H9 (cell line): ENCODE results near the gene RNF220. TPM values are rescaled to one million over a fixed set of nuclear protein-coding genes. Genes with fewer than 3 reads are reported as not detected.

Experiments
- DNase-seq: peaks from one replicate; pipeline ENCODE4 v3.0.0-alpha.2; 2017
- H2AFZ ChIP-seq: one replicate; pipeline ENCODE4 v1.6.1; 2013; ENCODE audit warnings: mild to moderate bottlenecking, low read length, control low read depth, moderate library complexity
- H2AK5ac ChIP-seq: 2 replicates; pipeline ENCODE4 v1.6.1; 2013; ENCODE audit warnings: low read length, control low read depth, mixed read lengths; ENCODE audit not compliant: insufficient read length
- H2BK120ac ChIP-seq: one replicate; pipeline ENCODE4 v1.6.1; 2013; ENCODE audit warnings: low read depth, mild to moderate bottlenecking, low read length, control low read depth, inconsistent platforms; ENCODE audit not compliant: poor library complexity, severe bottlenecking
- H2BK12ac ChIP-seq: 2 replicates; pipeline ENCODE4 v1.6.1; 2013; ENCODE audit warnings: low read length, control low read depth, mixed read lengths, low read depth; ENCODE audit not compliant: insufficient read length
- H2BK15ac ChIP-seq: 2 replicates; pipeline ENCODE4 v1.6.1; 2013; ENCODE audit warnings: low read depth, low read length, control low read depth
- H2BK20ac ChIP-seq: one replicate; pipeline ENCODE4 v1.6.1; 2013; ENCODE audit warnings: low read depth, mild to moderate bottlenecking, low read length, control low read depth, inconsistent platforms; ENCODE audit not compliant: poor library complexity, severe bottlenecking
- H2BK5ac ChIP-seq: 2 replicates; pipeline ENCODE4 v1.6.1; 2013; ENCODE audit warnings: low read length, control low read depth, mixed read lengths; ENCODE audit not compliant: insufficient read length
- H3K14ac ChIP-seq: 2 replicates; pipeline ENCODE4 v1.6.1; 2013; ENCODE audit warnings: low read length, control low read depth; ENCODE audit not compliant: insufficient read depth
- H3K18ac ChIP-seq: 2 replicates; pipeline ENCODE4 v1.6.1; 2013; ENCODE audit warnings: low read depth, mild to moderate bottlenecking, mixed read lengths, low read length, control low read depth; ENCODE audit not compliant: insufficient read length
- H3K23ac ChIP-seq: 2 replicates; pipeline ENCODE4 v1.6.1; 2013; ENCODE audit warnings: low read length, control low read depth, mixed read lengths, low read depth; ENCODE audit not compliant: insufficient read length
- H3K23me2 ChIP-seq: 2 replicates; pipeline ENCODE4 v1.6.1; 2013; ENCODE audit warnings: low read depth, mild to moderate bottlenecking, mixed read lengths, low read length, control low read depth; ENCODE audit not compliant: insufficient read length, poor library complexity, severe bottlenecking
- H3K27ac ChIP-seq: 2 replicates; pipeline ENCODE4 v1.5.1; 2013; ENCODE audit warnings: low read length, control low read depth, mixed read lengths, low read depth; ENCODE audit not compliant: insufficient read length
- H3K27me3 ChIP-seq: 2 replicates; pipeline ENCODE4 v1.6.1; 2013; ENCODE audit warnings: low read length, control low read depth, inconsistent platforms; ENCODE audit not compliant: insufficient read depth
- H3K4ac ChIP-seq: 2 replicates; pipeline ENCODE4 v1.6.1; 2013; ENCODE audit warnings: low read depth, mild to moderate bottlenecking, control low read depth, inconsistent platforms, low read length, moderate library complexity
- H3K4me1 ChIP-seq: 2 replicates; pipeline ENCODE4 v1.6.1; 2013; ENCODE audit warnings: low read length, control low read depth, inconsistent platforms; ENCODE audit not compliant: insufficient read depth
- H3K4me2 ChIP-seq: 2 replicates; pipeline ENCODE4 v1.6.1; 2013; ENCODE audit warnings: low read length, control low read depth, mixed read lengths; ENCODE audit not compliant: insufficient read length, insufficient read depth
- H3K56ac ChIP-seq: 2 replicates; pipeline ENCODE4 v1.6.1; 2013; ENCODE audit warnings: low read depth, mild to moderate bottlenecking, mixed read lengths, low read length, control low read depth; ENCODE audit not compliant: insufficient read length
- H3K79me1 ChIP-seq: 2 replicates; pipeline ENCODE4 v1.6.1; 2013; ENCODE audit warnings: low read depth, mild to moderate bottlenecking, moderate library complexity, low read length, control low read depth, inconsistent platforms; ENCODE audit not compliant: insufficient read depth, poor library complexity, severe bottlenecking
- H3K79me2 ChIP-seq: 2 replicates; pipeline ENCODE4 v1.6.1; 2013; ENCODE audit warnings: low read length, control low read depth, inconsistent platforms; ENCODE audit not compliant: insufficient read depth
- H3K9ac ChIP-seq: 2 replicates; pipeline ENCODE4 v1.6.1; 2013; ENCODE audit warnings: low read length, control low read depth, mixed read lengths; ENCODE audit not compliant: insufficient read length; ENCODE audit errors: extremely low read depth
- H3K9me3 ChIP-seq: one replicate; pipeline ENCODE4 v1.6.1; 2013; ENCODE audit warnings: low read depth, low read length, inconsistent platforms; ENCODE audit not compliant: control insufficient read depth
- H3T11ph ChIP-seq: one replicate; pipeline ENCODE4 v1.6.1; 2013; ENCODE audit warnings: mild to moderate bottlenecking, low read length, control low read depth, inconsistent platforms
- H4K20me1 ChIP-seq: one replicate; pipeline ENCODE4 v1.6.1; 2013; ENCODE audit not compliant: control insufficient read depth, insufficient read length, insufficient read depth
- H4K5ac ChIP-seq: 2 replicates; pipeline ENCODE4 v1.6.1; 2013; ENCODE audit warnings: low read depth, mild to moderate bottlenecking, mixed read lengths, low read length, control low read depth; ENCODE audit not compliant: insufficient read length
- H4K8ac ChIP-seq: replicated peaks from 2 replicates; pipeline ENCODE4 v1.6.1; 2013; ENCODE audit warnings: low read length, control low read depth, mixed read lengths, low read depth; ENCODE audit not compliant: insufficient read length
- H4K91ac ChIP-seq: 2 replicates; pipeline ENCODE4 v1.6.1; 2013; ENCODE audit warnings: low read depth, mild to moderate bottlenecking, moderate library complexity, mixed read lengths, low read length, control low read depth; ENCODE audit not compliant: insufficient read length
- H3K27ac Mint-ChIP-seq, 3 experiments: 2 replicates in 2 of 3; 3 replicates in 1 of 3; pipeline ENCODE4 v1.8.0; 2020 to 2021; ENCODE audit warnings: mixed read lengths in 3 of 3, mild to moderate bottlenecking in 1 of 3, moderate library complexity in 1 of 3
- H3K27me3 Mint-ChIP-seq: 2 replicates; pipeline ENCODE4 v1.8.0; 2021; ENCODE audit warnings: low read depth, mild to moderate bottlenecking, moderate library complexity, mixed read lengths
- H3K36me3 Mint-ChIP-seq, 3 experiments: 2 replicates in 2 of 3; 3 replicates in 1 of 3; pipeline ENCODE4 v1.8.0; 2020 to 2021; ENCODE audit warnings: low read depth in 3 of 3, mixed read lengths in 3 of 3; ENCODE audit not compliant: insufficient read depth in 1 of 3
- H3K4me1 Mint-ChIP-seq, 2 experiments: 2 replicates each; pipeline ENCODE4 v1.8.0; 2020; ENCODE audit warnings: mixed read lengths in 2 of 2
- H3K4me3 Mint-ChIP-seq, 2 experiments: 2 replicates in 1 of 2; 3 replicates in 1 of 2; pipeline ENCODE4 v1.8.0; 2020 to 2021; ENCODE audit warnings: mild to moderate bottlenecking in 2 of 2, mixed read lengths in 2 of 2, moderate library complexity in 1 of 2
- H3K9me3 Mint-ChIP-seq, 2 experiments: 2 replicates in 1 of 2; 3 replicates in 1 of 2; pipeline ENCODE4 v1.8.0; 2020; ENCODE audit warnings: mild to moderate bottlenecking in 2 of 2, mixed read lengths in 2 of 2, moderate library complexity in 1 of 2
- CTCF ChIP-seq: fragments of 200-600 bp; sonication (generic); conservative IDR thresholded peaks from 3 replicates; pipeline ENCODE4 v1.8.0; 2021; ENCODE audit warnings: antibody characterized with exemption, mild to moderate bottlenecking
- WGBS: extraction: QIAGEN DNeasy Blood & Tissue Kit; methylation state at CpG from one replicate; pipeline ENCODE4 v1.1.7; 2013; ENCODE audit warnings: missing lambda C conversion rate, low lambda C conversion rate, mixed read lengths; ENCODE audit not compliant: insufficient read length; ENCODE audit errors: extremely low coverage; 5-methylcytosine and 5-hydroxymethylcytosine counted together
- total RNA-seq: library from RNA; stranded (reverse); gene quantifications from 2 replicates; pipeline ENCODE4 v1.2.1, GENCODE V29; 2021

Gene RNF220
- total RNA-seq, 1 experiment from 2014 or later = 109 TPM

DNA sequence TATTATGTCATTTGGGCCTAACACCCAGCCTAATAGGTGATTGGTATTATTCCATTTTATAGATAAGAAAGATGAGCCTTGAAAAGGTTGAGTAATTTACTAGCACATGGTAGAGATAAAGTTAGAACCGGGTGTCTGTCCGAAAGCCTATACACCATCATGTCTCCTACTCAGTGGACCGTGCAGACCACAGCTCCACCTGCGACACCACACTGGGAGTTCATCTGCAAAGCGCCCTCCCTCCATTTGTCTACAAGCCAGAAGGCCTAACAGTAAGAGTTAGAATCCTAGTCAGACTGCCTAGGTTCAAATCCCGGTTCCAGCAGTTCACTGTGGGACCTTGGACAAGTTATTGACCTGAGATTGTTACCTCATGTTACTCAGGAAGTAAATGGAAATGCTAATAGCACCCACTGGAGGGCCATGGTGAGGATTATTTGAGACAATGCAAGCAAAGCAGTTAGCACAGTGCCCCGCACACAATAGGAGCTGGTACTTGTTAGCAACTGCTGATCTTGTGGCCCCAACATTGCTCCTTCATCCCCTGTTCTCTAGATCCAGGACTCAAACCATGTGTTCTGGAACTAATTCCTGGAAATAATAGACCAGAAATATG is 289.9 kb downstream of the RNF220 start:
- no peak overlapping the region for H3K4ac ChIP-seq
- no peak overlapping the region; a peak in 1 of 5 replicates for H3K4me3 Mint-ChIP-seq
- H4K91ac ChIP-seq = no peak overlapping the region
- H3K9me3 Mint-ChIP-seq = no peaks in the 10 kb centered on the region
- no peak overlapping the region for H3K4me2 ChIP-seq
- H2BK120ac ChIP-seq = no peak overlapping the region
- no peak overlapping the region for H3K18ac ChIP-seq
- no peaks in the 10 kb centered on the region for H4K20me1 ChIP-seq
- no peaks in the 10 kb centered on the region for H3K4me1 ChIP-seq
- no peak overlapping the region for H4K8ac ChIP-seq
- H3K27me3 ChIP-seq = no peaks in the 10 kb centered on the region
- H2AFZ ChIP-seq = no peak overlapping the region
- H3K27ac ChIP-seq = no peak overlapping the region
- H3K4me1 Mint-ChIP-seq = peaks cover 0 to 5% of the 10 kb centered on the region in 2 experiments; a peak in 2 of 4 replicates
- peaks cover 5% of the 10 kb centered on the region for H3K27me3 Mint-ChIP-seq
- H3K23ac ChIP-seq = no peak overlapping the region
- H2AK5ac ChIP-seq = no peak overlapping the region
- H4K5ac ChIP-seq = no peak overlapping the region
- WGBS = no CpG with 5 or more reads among the region's 7 CpGs
- H2BK12ac ChIP-seq = no peak overlapping the region
- H2BK15ac ChIP-seq = no peak overlapping the region
- no peaks in the 10 kb centered on the region for H3K79me2 ChIP-seq
- no peaks in the 10 kb centered on the region for H3K36me3 Mint-ChIP-seq
- H3K56ac ChIP-seq = no peak overlapping the region
- no peak for DNase-seq
- no peak overlapping the region for H3T11ph ChIP-seq
- H3K27ac Mint-ChIP-seq = no peak overlapping the region
- H2BK20ac ChIP-seq = no peak overlapping the region
- no peak overlapping the region for H3K14ac ChIP-seq
- no peak for TF ChIP-seq CTCF
- H3K9ac ChIP-seq = no peak overlapping the region
- H2BK5ac ChIP-seq = no peak overlapping the region
- H3K23me2 ChIP-seq = no peaks in the 10 kb centered on the region
- H3K9me3 ChIP-seq = no peaks in the 10 kb centered on the region
- H3K79me1 ChIP-seq = no peaks in the 10 kb centered on the region
